CD4-positive, alpha-beta memory T cell (primary cell): ENCODE data around the gene WSCD2. TPM values are rescaled to one million over a fixed set of nuclear protein-coding genes. Genes with fewer than 3 reads are reported as not detected.

Experiments used
- CTCF ChIA-PET: fragments of 350-600 bp; sonication (Branson Sonifier 250); formaldehyde crosslinking; loops from one replicate; lab custom pipeline; 2021; ENCODE audit warnings: inconsistent platforms; ENCODE audit not compliant: partially characterized antibody; lab: Charles Lee
- POLR2A ChIA-PET: fragments of 350-600 bp; sonication (Branson Sonifier 250); formaldehyde crosslinking; loops from one replicate; lab custom pipeline; 2021; ENCODE audit not compliant: partially characterized antibody; lab: Charles Lee
- DNase-seq, 5 donors: peaks; one replicate each; pipeline versions ENCODE4 v3.0.0 to v3.0.0-alpha.2; 2020 to 2022; ENCODE audit warnings: mixed read lengths in 1 of 5
- H3K27ac ChIP-seq: one replicate; pipeline ENCODE4 v1.7.0; 2013; ENCODE audit warnings: low read depth, low read length
- H3K27me3 ChIP-seq: 2 replicates; pipeline ENCODE4 v1.7.0; 2013; ENCODE audit warnings: mild to moderate bottlenecking, low read length, moderate library complexity; ENCODE audit not compliant: insufficient read depth
- H3K36me3 ChIP-seq: 2 replicates; pipeline ENCODE4 v1.7.0; 2013; ENCODE audit warnings: mild to moderate bottlenecking, low read length, moderate library complexity; ENCODE audit not compliant: insufficient read depth
- H3K4me1 ChIP-seq: 2 replicates; pipeline ENCODE4 v1.7.0; 2013; ENCODE audit warnings: mild to moderate bottlenecking, low read length, moderate library complexity; ENCODE audit not compliant: insufficient read depth
- H3K4me3 ChIP-seq, 2 donors: one replicate each; pipeline ENCODE4 v1.7.0; 2013; ENCODE audit warnings: low read length in 2 of 2, mild to moderate bottlenecking in 1 of 2
- H3K9me3 ChIP-seq, 2 donors: one replicate each; pipeline ENCODE4 v1.7.0; 2013; ENCODE audit warnings: low read length in 2 of 2, control low read depth in 1 of 2; ENCODE audit not compliant: control insufficient read depth in 1 of 2
- H3K27ac Mint-ChIP-seq, 7 donors: one replicate each; pipeline ENCODE4 v1.8.0; 2020 to 2021; ENCODE audit warnings: mixed read lengths in 7 of 7, mild to moderate bottlenecking in 6 of 7, inconsistent platforms in 3 of 7, moderate library complexity in 3 of 7
- H3K27me3 Mint-ChIP-seq, 2 donors: one replicate each; pipeline ENCODE4 v1.8.0; 2020 to 2021; ENCODE audit warnings: mixed read lengths in 2 of 2
- H3K36me3 Mint-ChIP-seq, 2 donors: one replicate each; pipeline ENCODE4 v1.8.0; 2020 to 2021; ENCODE audit warnings: mixed read lengths in 2 of 2, inconsistent platforms in 1 of 2, mild to moderate bottlenecking in 1 of 2
- H3K4me1 Mint-ChIP-seq, 4 donors: one replicate each; pipeline ENCODE4 v1.8.0; 2020 to 2021; ENCODE audit warnings: mixed read lengths in 4 of 4, mild to moderate bottlenecking in 1 of 4
- H3K4me3 Mint-ChIP-seq, 8 donors: one replicate each; pipeline ENCODE4 v1.8.0; 2020 to 2021; ENCODE audit warnings: mixed read lengths in 8 of 8, mild to moderate bottlenecking in 7 of 8, moderate library complexity in 6 of 8, inconsistent platforms in 3 of 8
- H3K9me3 Mint-ChIP-seq, 8 donors: one replicate each; pipeline ENCODE4 v1.8.0; 2020 to 2021; ENCODE audit warnings: mixed read lengths in 8 of 8, mild to moderate bottlenecking in 5 of 8, inconsistent platforms in 3 of 8, moderate library complexity in 1 of 8
- intact Hi-C: fragments of 100-400 bp; cut with micrococcal nuclease; formaldehyde crosslinking; loops from one replicate; pipeline ENCODE4 v1.15.1; 2023
- polyA plus RNA-seq, 2 donors: library from polyadenylated mRNA; unstranded; fragments of 300-500 nt; fragmentation: Illumina TruSeq; gene quantifications; one replicate each; pipeline ENCODE4 v1.2.3, GENCODE V29; 2021
- total RNA-seq, 2 experiments: library from RNA; stranded (reverse); gene quantifications; one replicate each; pipeline ENCODE4 v1.2.3, GENCODE V29; 2021

Gene WSCD2
- total and polyA plus RNA-seq, 4 experiments from 2014 or later, result not detected

DNA sequence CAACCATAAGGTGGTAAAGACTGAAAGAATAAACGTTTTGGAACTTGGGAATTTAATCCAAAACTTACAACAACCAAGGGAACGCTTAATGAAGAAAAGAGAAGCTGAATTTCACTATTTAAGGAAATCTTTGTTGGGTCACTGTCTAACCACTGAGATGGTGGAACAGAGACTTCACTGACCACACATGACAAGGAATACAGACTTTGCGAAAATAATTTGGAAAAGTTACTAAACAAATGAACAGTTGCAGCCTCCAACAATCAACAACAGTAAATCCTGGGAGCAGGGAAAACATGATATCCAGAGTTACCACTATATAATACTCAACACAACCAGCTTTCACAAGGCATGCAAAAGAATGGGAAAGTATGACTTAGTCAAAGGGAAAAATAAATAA lies 131.0 kb downstream of the WSCD2 start:
- Mint-ChIP-seq H3K36me3 (peaks cover 0 to 4% of the 10 kb centered on the region in 2 donors), H3K9me3 (peaks cover 0 to 37% (median 30%) of the 10 kb centered on the region in 8 donors), H3K27me3 (peaks cover 1 to 7% of the 10 kb centered on the region in 2 donors), H3K27ac (no peak overlapping the region), H3K4me1 (no peaks in the 10 kb centered on the region), H3K4me3 (no peak overlapping the region)
- no peaks in the 10 kb centered on the region for H3K27me3 ChIP-seq
- no peaks in the 10 kb centered on the region for H3K4me1 ChIP-seq
- no peaks in the 10 kb centered on the region for H3K9me3 ChIP-seq
- no peaks in the 10 kb centered on the region for H3K36me3 ChIP-seq
- H3K4me3 ChIP-seq, result no peak overlapping the region
- POLR2A ChIA-PET, result no interaction called here
- H3K27ac ChIP-seq, result no peak overlapping the region
- CTCF ChIA-PET, result no interaction called here
- intact Hi-C loops, result no loop called here
- no peak for DNase-seq

- H3K36me3 Mint-ChIP-seq, result peaks cover 0 to 4% of the 10 kb centered on the region in 2 donors
- Histone ChIP-seq H3K36me3 (no peaks in the 10 kb centered on the region), H3K27ac (no peak overlapping the region), H3K27me3 (no peaks in the 10 kb centered on the region), H3K9me3 (no peaks in the 10 kb centered on the region), H3K4me3 (no peak overlapping the region), H3K4me1 (no peaks in the 10 kb centered on the region)
- no peak overlapping the region for H3K27ac Mint-ChIP-seq
- H3K4me3 Mint-ChIP-seq, result no peak overlapping the region
- H3K4me1 Mint-ChIP-seq, result no peaks in the 10 kb centered on the region
- ChIA-PET CTCF (no interaction called here), POLR2A (no interaction called here)
- peaks cover 1 to 6% of the 10 kb centered on the region in 2 donors for H3K27me3 Mint-ChIP-seq
- intact Hi-C loops, result no loop called here
- H3K9me3 Mint-ChIP-seq, result peaks cover 0 to 37% (median 30%) of the 10 kb centered on the region in 8 donors
- no peak for DNase-seq
Observed at GRCh38 chr12:108260969-108261368, 131.9 kb downstream of the WSCD2 start.

GRCh38 chr12:108265505-108265904 lies 136.4 kb downstream of the WSCD2 start:
- peaks cover 0 to 4% of the 10 kb centered on the region in 2 donors for H3K36me3 Mint-ChIP-seq
- Histone ChIP-seq H3K27me3 (no peaks in the 10 kb centered on the region), H3K4me3 (no peak overlapping the region), H3K9me3 (no peaks in the 10 kb centered on the region), H3K36me3 (no peaks in the 10 kb centered on the region), H3K4me1 (no peaks in the 10 kb centered on the region), H3K27ac (no peak overlapping the region)
- H3K9me3 Mint-ChIP-seq, result peaks cover 0 to 22% (median 16%) of the 10 kb centered on the region in 8 donors
- POLR2A ChIA-PET, result interaction anchor here (1.3 kb wide), 1 partner anchor 11 kb away, joined by 3 read pairs; no protein-coding TSS in a partner anchor
- DNase-seq, result no peak
- no peak overlapping the region for H3K4me3 Mint-ChIP-seq
- no peaks in the 10 kb centered on the region for H3K4me1 Mint-ChIP-seq
- H3K27ac Mint-ChIP-seq, result no peak overlapping the region
- peaks cover 4 to 7% of the 10 kb centered on the region in 2 donors for H3K27me3 Mint-ChIP-seq
- intact Hi-C loops, result no loop called here
- CTCF ChIA-PET, result no interaction called here

DNA sequence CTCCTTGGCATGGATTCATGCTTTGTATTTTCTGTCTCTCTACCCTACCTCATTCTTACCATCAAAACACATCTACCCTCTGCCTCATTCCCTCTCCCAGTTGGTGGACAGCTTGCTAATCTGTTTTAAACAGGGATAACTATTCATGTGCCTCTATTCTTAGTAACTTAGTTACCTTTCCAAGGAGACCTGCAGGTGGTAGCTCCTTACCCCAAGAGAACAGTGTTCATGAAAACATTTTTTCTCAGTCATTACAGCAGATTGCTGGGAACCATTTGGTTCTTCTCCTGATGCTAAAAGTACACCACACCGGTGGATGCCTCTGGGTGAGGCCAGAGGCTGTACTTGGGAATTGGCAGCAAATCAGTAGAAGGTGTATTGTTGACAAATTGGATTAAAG lies 137.0 kb downstream of the WSCD2 start:
- CTCF ChIA-PET, result no interaction called here
- Mint-ChIP-seq H3K27ac (no peak overlapping the region), H3K4me3 (no peak overlapping the region), H3K4me1 (no peaks in the 10 kb centered on the region), H3K36me3 (peaks cover 0 to 4% of the 10 kb centered on the region in 2 donors), H3K9me3 (peaks cover 0 to 17% (median 11%) of the 10 kb centered on the region in 8 donors), H3K27me3 (peaks cover 4 to 7% of the 10 kb centered on the region in 2 donors)
- no peaks in the 10 kb centered on the region for H3K4me1 ChIP-seq
- no peak overlapping the region for H3K4me3 ChIP-seq
- no peaks in the 10 kb centered on the region for H3K36me3 ChIP-seq
- DNase-seq, result no peak
- no peaks in the 10 kb centered on the region for H3K27me3 ChIP-seq
- no peaks in the 10 kb centered on the region for H3K9me3 ChIP-seq
- POLR2A ChIA-PET, result interaction anchor here (1.0 to 1.3 kb wide), 2 partner anchors 12 to 64 kb away, joined by 3 read pairs; no protein-coding TSS in a partner anchor
- intact Hi-C loops, result no loop called here
- no peak overlapping the region for H3K27ac ChIP-seq

- Histone ChIP-seq H3K4me1 (no peaks in the 10 kb centered on the region), H3K27ac (no peak overlapping the region), H3K9me3 (no peaks in the 10 kb centered on the region), H3K4me3 (no peak overlapping the region), H3K36me3 (no peaks in the 10 kb centered on the region), H3K27me3 (no peaks in the 10 kb centered on the region)
- H3K4me3 Mint-ChIP-seq, result no peak overlapping the region
- H3K27me3 Mint-ChIP-seq, result peaks cover 4 to 7% of the 10 kb centered on the region in 2 donors
- ChIA-PET CTCF (no interaction called here), POLR2A (no interaction called here)
- peaks cover 0 to 4% of the 10 kb centered on the region in 2 donors for H3K36me3 Mint-ChIP-seq
- DNase-seq, result no peak
- intact Hi-C loops, result no loop called here
- H3K4me1 Mint-ChIP-seq, result no peaks in the 10 kb centered on the region
- H3K27ac Mint-ChIP-seq, result no peak overlapping the region
- H3K9me3 Mint-ChIP-seq, result peaks cover 0 to 8% (median 3%) of the 10 kb centered on the region in 8 donors
Observed at GRCh38 chr12:108267450-108267849, 138.4 kb downstream of the WSCD2 start.

GRCh38 chr12:108268397-108268796 lies 139.3 kb downstream of the WSCD2 start:
- CTCF ChIA-PET, result no interaction called here
- no peak for DNase-seq
- intact Hi-C loops, result no loop called here
- H3K27ac Mint-ChIP-seq, result no peak overlapping the region
- H3K36me3 ChIP-seq, result no peaks in the 10 kb centered on the region
- H3K9me3 ChIP-seq, result no peaks in the 10 kb centered on the region
- H3K4me1 Mint-ChIP-seq, result no peaks in the 10 kb centered on the region
- H3K27me3 ChIP-seq, result no peaks in the 10 kb centered on the region
- H3K9me3 Mint-ChIP-seq, result peaks cover 0 to 8% (median under 1%) of the 10 kb centered on the region in 8 donors
- peaks cover 0 to 1% of the 10 kb centered on the region in 2 donors for H3K36me3 Mint-ChIP-seq
- POLR2A ChIA-PET, result no interaction called here
- peaks cover 4 to 6% of the 10 kb centered on the region in 2 donors for H3K27me3 Mint-ChIP-seq
- H3K4me3 Mint-ChIP-seq, result no peak overlapping the region
- H3K4me1 ChIP-seq, result no peaks in the 10 kb centered on the region
- no peak overlapping the region for H3K27ac ChIP-seq
- H3K4me3 ChIP-seq, result no peak overlapping the region

DNA sequence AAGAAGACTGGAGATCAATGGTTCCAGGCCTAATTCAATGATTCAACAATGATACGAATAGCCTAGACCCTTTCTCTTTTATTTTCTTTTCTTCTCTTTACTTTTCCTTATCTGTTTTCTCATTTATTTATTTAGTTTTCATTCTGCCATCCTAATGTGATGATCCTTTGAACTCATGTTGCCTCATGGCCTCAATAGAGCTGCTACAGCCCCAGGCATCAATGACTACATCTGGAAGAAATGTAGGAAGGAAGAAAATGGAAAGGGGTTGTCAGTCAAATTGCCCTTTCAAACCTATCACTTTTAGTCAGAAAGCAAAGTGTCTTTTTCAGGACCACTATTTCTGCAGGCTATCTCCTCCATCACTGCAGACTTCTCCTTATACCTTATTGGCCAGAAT lies 140.1 kb downstream of the WSCD2 start:
- no peak overlapping the region for H3K27ac ChIP-seq
- H3K36me3 ChIP-seq, result no peaks in the 10 kb centered on the region
- H3K9me3 Mint-ChIP-seq, result peaks cover 0 to 6% (median 0%) of the 10 kb centered on the region in 8 donors
- H3K9me3 ChIP-seq, result no peaks in the 10 kb centered on the region
- CTCF ChIA-PET, result interaction anchor here (0.6 kb wide), 2 partner anchors 53 to 67 kb away, joined by 3 read pairs; no protein-coding TSS in a partner anchor
- H3K4me1 Mint-ChIP-seq, result no peaks in the 10 kb centered on the region
- no peaks in the 10 kb centered on the region for H3K4me1 ChIP-seq
- POLR2A ChIA-PET, result interaction anchor here (0.6 kb wide), 1 partner anchor 26 kb away, joined by 3 read pairs; no protein-coding TSS in a partner anchor
- no peak for DNase-seq
- H3K4me3 Mint-ChIP-seq, result no peak overlapping the region
- intact Hi-C loops, result no loop called here
- H3K27me3 Mint-ChIP-seq, result peaks cover 4 to 5% of the 10 kb centered on the region in 2 donors
- H3K36me3 Mint-ChIP-seq, result no peaks in the 10 kb centered on the region
- H3K27me3 ChIP-seq, result no peaks in the 10 kb centered on the region
- H3K4me3 ChIP-seq, result no peak overlapping the region
- H3K27ac Mint-ChIP-seq, result no peak overlapping the region
